MM.1S (cell line): ENCODE measurements around the gene ASIC1.
"Not testable (repeated sequence)": the region's sequence is repeated elsewhere in the genome, so short reads cannot be mapped to it uniquely, and the experiment has no call there.

Experiments
- DNase-seq: peaks from one replicate; pipeline ENCODE4 v3.0.0-alpha.2; 2015
- H2AFZ ChIP-seq: fragments of 300-600 bp; sonication (generic); 2 replicates; pipeline ENCODE4 v1.6.0; 2016; ENCODE audit warnings: antibody characterized with exemption, low read length
- H3F3A ChIP-seq: fragments of 300-600 bp; sonication (generic); 2 replicates; pipeline ENCODE4 v1.6.1; 2016; ENCODE audit warnings: mild to moderate bottlenecking, antibody characterized with exemption, low read length, moderate library complexity, mixed read lengths; ENCODE audit not compliant: insufficient read depth
- H3K27ac ChIP-seq: fragments of 300-600 bp; sonication (generic); 2 replicates; pipeline ENCODE4 v1.5.1; 2016; ENCODE audit warnings: mild to moderate bottlenecking, low read length
- H3K27me3 ChIP-seq: fragments of 300-600 bp; sonication (generic); replicated peaks from 2 replicates; pipeline ENCODE4 v1.6.0; 2016; ENCODE audit warnings: low read length; ENCODE audit not compliant: insufficient read depth
- H3K36me3 ChIP-seq: fragments of 300-600 bp; sonication (generic); replicated peaks from 2 replicates; pipeline ENCODE4 v1.6.1; 2016; ENCODE audit warnings: mild to moderate bottlenecking, low read length, mixed read lengths; ENCODE audit not compliant: insufficient read depth
- H3K4me1 ChIP-seq: fragments of 300-600 bp; sonication (generic); 2 replicates; pipeline ENCODE4 v1.6.1; 2016; ENCODE audit warnings: low read length, mixed read lengths
- H3K4me2 ChIP-seq: fragments of 300-600 bp; sonication (generic); 2 replicates; pipeline ENCODE4 v1.6.0; 2016; ENCODE audit warnings: low read depth, low read length
- H3K4me3 ChIP-seq: fragments of 300-600 bp; sonication (generic); 2 replicates; pipeline ENCODE4 v1.5.1; 2016; ENCODE audit warnings: low read length, mixed read lengths
- H3K79me2 ChIP-seq: fragments of 300-600 bp; sonication (generic); 2 replicates; pipeline ENCODE4 v1.6.1; 2016; ENCODE audit warnings: mixed run types, low read length, mixed read lengths
- H3K9ac ChIP-seq: fragments of 300-600 bp; sonication (generic); 2 replicates; pipeline ENCODE4 v1.6.1; 2016; ENCODE audit warnings: low read length, mixed read lengths
- H3K9me2 ChIP-seq: fragments of 300-600 bp; sonication (generic); replicated peaks from 2 replicates; pipeline ENCODE4 v1.6.1; 2016; ENCODE audit warnings: mild to moderate bottlenecking, low read length, mixed read lengths; ENCODE audit not compliant: insufficient read depth
- H3K9me3 ChIP-seq: fragments of 300-600 bp; sonication (generic); replicated peaks from 2 replicates; pipeline ENCODE4 v1.6.1; 2016; ENCODE audit warnings: mild to moderate bottlenecking, low read length, mixed read lengths; ENCODE audit not compliant: insufficient read depth
- H4K20me1 ChIP-seq: fragments of 300-600 bp; sonication (generic); 2 replicates; pipeline ENCODE4 v1.6.1; 2016; ENCODE audit warnings: mild to moderate bottlenecking, low read length, moderate library complexity, mixed read lengths; ENCODE audit not compliant: insufficient read depth
- CTCF ChIP-seq: fragments of 300-600 bp; sonication (generic); IDR thresholded peaks from 2 replicates; pipeline ENCODE4 v1.5.1; 2016; ENCODE audit warnings: antibody characterized with exemption, low read length, mixed read lengths
- EZH2 ChIP-seq: fragments of 300-600 bp; sonication (generic); optimal IDR thresholded peaks from 2 replicates; pipeline ENCODE3; 2017; ENCODE audit warnings: low read depth, mild to moderate bottlenecking, antibody characterized with exemption, low read length, mixed read lengths
- EZH2phosphoT487 ChIP-seq: fragments of 300-600 bp; sonication (generic); IDR thresholded peaks from 2 replicates; pipeline ENCODE4 v1.6.1; 2018; ENCODE audit warnings: antibody characterized with exemption, low read length

ASIC1 gene

GRCh38 chr12:50025187-50026059 is 32.0 kb upstream of the ASIC1 start, which contains the start of gene RACGAP1:
RACGAP1 (minus strand) TSS chr12:50025494; CDS start chr12:50016715, 8,779 bp downstream.
- peak within 1 kb of the TSS; percentile 75 for H2AFZ ChIP-seq
- DNase-seq: peak; percentile 100
- H3K4me2 ChIP-seq: peak within 1 kb of the TSS; percentile 88
- H3K27ac ChIP-seq: peak within 1 kb of the TSS; percentile 53; the same call in 1 of the 2 replicates
- H3K4me1 ChIP-seq: no peaks in the 10 kb centered on the region
- peak within 1 kb of the TSS; percentile 77 for H3K9ac ChIP-seq
- no peaks in the 10 kb centered on the region for H3K27me3 ChIP-seq
- H4K20me1 ChIP-seq: no peaks in the 10 kb centered on the region
- H3K9me3 ChIP-seq: no peaks in the 10 kb centered on the region
- peak within 1 kb of the TSS; percentile 84 for H3K4me3 ChIP-seq
- H3F3A ChIP-seq: no peaks in the 10 kb centered on the region
- TF ChIP-seq EZH2phosphoT487 (no peak), EZH2 (no peak), CTCF (no peak)
- no peaks in the 10 kb centered on the region for H3K9me2 ChIP-seq
- peaks cover 49% of the 10 kb centered on the region for H3K79me2 ChIP-seq
- 0 out of 2 replicates have a peak, but pooled peaks cover 3% of the 10 kb centered on the region for H3K36me3 ChIP-seq

GRCh38 chr12:50026691-50027090 is 30.7 kb upstream of the ASIC1 start:
- H3K36me3 ChIP-seq: 0 out of 2 replicates have a peak, but pooled peaks cover under 1% of the 10 kb centered on the region
- H3K27me3 ChIP-seq: no peaks in the 10 kb centered on the region
- peaks cover 36% of the 10 kb centered on the region for H3K79me2 ChIP-seq
- no peaks in the 10 kb centered on the region for H4K20me1 ChIP-seq
- no peaks in the 10 kb centered on the region for H3K9me2 ChIP-seq
- H3K9ac ChIP-seq: no peak overlapping the region
- no peaks in the 10 kb centered on the region for H3K4me1 ChIP-seq
- H3F3A ChIP-seq: no peaks in the 10 kb centered on the region
- H3K4me3 ChIP-seq: no peak overlapping the region
- no peak overlapping the region for H2AFZ ChIP-seq
- no peak overlapping the region for H3K27ac ChIP-seq
- no peak overlapping the region for H3K4me2 ChIP-seq
- no peak for DNase-seq
- H3K9me3 ChIP-seq: no peaks in the 10 kb centered on the region
- TF ChIP-seq EZH2: no peak
- TF ChIP-seq CTCF: no peak
- TF ChIP-seq EZH2phosphoT487: no peak

DNA sequence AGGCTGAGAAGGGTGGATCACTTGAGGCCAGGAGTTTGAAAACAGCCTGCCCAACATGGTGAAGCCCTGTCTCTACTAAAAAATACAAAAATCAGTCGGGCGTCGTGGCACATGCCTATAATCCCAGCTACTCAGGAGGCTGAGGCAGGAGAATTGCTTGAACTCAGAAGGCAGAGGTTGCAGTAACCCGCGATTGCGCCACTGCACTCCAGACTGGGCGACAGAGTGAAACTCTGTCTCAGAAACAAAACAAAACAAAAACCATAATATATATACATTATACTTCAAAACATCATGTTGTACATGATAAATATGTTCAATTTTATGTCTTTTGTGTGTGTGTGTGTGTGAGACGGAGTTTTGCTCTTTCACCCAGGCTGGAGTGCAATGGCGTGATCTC is 26.9 kb upstream of the ASIC1 start:
- not testable (repeated sequence) for H3K4me2 ChIP-seq, H3K27me3 ChIP-seq, H4K20me1 ChIP-seq, H3K4me1 ChIP-seq, H3K79me2 ChIP-seq, H3F3A ChIP-seq, H2AFZ ChIP-seq, DNase-seq, H3K4me3 ChIP-seq, H3K9me3 ChIP-seq, H3K9me2 ChIP-seq, H3K9ac ChIP-seq, H3K36me3 ChIP-seq, H3K27ac ChIP-seq

DNA sequence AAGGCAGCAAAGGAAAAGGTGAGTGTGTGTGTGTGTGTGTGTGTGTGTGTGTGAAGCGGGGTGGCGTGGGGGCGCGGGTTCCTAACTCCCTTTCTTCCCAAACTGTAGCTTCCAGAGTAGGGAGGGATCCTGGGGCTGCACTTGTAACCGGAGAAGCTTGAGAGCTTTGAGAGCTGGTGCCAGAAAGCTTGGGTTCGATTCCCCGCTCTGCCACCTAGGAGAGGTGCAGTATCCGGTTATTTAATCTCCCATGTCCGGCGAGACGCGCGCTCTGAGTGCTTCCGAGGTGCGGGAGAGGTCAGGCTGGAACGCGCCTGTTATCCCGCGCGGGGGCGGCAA is 24.9 kb upstream of the ASIC1 start:
- no peak overlapping the region for H3K4me2 ChIP-seq
- no peaks in the 10 kb centered on the region for H3K4me1 ChIP-seq
- TF ChIP-seq EZH2phosphoT487 (no peak), CTCF (no peak), EZH2 (no peak)
- no peak overlapping the region for H3K27ac ChIP-seq
- no peaks in the 10 kb centered on the region for H3K27me3 ChIP-seq
- H3F3A ChIP-seq: no peaks in the 10 kb centered on the region
- no peak overlapping the region for H3K9ac ChIP-seq
- H3K79me2 ChIP-seq: no peaks in the 10 kb centered on the region
- no peak overlapping the region for H3K4me3 ChIP-seq
- no peaks in the 10 kb centered on the region for H3K9me3 ChIP-seq
- DNase-seq: no peak
- no peaks in the 10 kb centered on the region for H3K9me2 ChIP-seq
- H4K20me1 ChIP-seq: no peaks in the 10 kb centered on the region
- H3K36me3 ChIP-seq: no peaks in the 10 kb centered on the region
- H2AFZ ChIP-seq: no peak overlapping the region
